AG10803 (cell line): ENCODE results near the gene GCH1.

ENCODE experiments used
- DNase-seq: peaks from one replicate; pipeline ENCODE4 v3.0.0; 2010; ENCODE audit warnings: low read depth
- H3K4me3 ChIP-seq: 2 replicates; pipeline ENCODE4 v1.5.1; 2011; ENCODE audit warnings: mild to moderate bottlenecking, low read length, control low read depth
- CTCF ChIP-seq: conservative IDR thresholded peaks from 2 replicates; pipeline ENCODE4 v1.5.1; 2011; ENCODE audit warnings: mild to moderate bottlenecking, low read length, control low read depth, inconsistent platforms

The GCH1 gene

GRCh38 chr14:54935958-54936357 lies 33.3 kb upstream of the GCH1 start:
- H3K4me3 ChIP-seq: no peak overlapping the region
- no peak for TF ChIP-seq CTCF
- DNase-seq: peak; percentile 67

- H3K4me3 ChIP-seq: no peak overlapping the region
- TF ChIP-seq CTCF: no peak
- DNase-seq: no peak
Observed at GRCh38 chr14:54935100-54935499, 32.5 kb upstream of the GCH1 start.

- no peak for DNase-seq
- H3K4me3 ChIP-seq: no peak overlapping the region
- TF ChIP-seq CTCF: no peak
Observed at GRCh38 chr14:54933006-54933405, 30.4 kb upstream of the GCH1 start.

- no peak for DNase-seq
- TF ChIP-seq CTCF: no peak
- H3K4me3 ChIP-seq: no peak overlapping the region
Observed at GRCh38 chr14:54931598-54932340, 29.1 kb upstream of the GCH1 start.

- DNase-seq: no peak
- TF ChIP-seq CTCF: no peak
- H3K4me3 ChIP-seq: no peak overlapping the region
Observed at GRCh38 chr14:54931101-54931500, 28.5 kb upstream of the GCH1 start.

GRCh38 chr14:54929556-54929955 lies 26.9 kb upstream of the GCH1 start:
- no peak overlapping the region for H3K4me3 ChIP-seq
- DNase-seq: no peak

More at GRCh38 chr14:54929556-54929955, 26.9 kb upstream of the GCH1 start:
- TF ChIP-seq CTCF: no peak
